NCI-H460 (cell line): ENCODE data around the gene ACSL5. TPM values are rescaled to one million over a fixed set of nuclear protein-coding genes. Genes with fewer than 3 reads are reported as not detected.
"Not testable (repeated sequence)": the region's sequence is repeated elsewhere in the genome, so short reads cannot be mapped to it uniquely, and the experiment has no call there.

ENCODE experiments used
- DNase-seq: peaks from one replicate; pipeline ENCODE4 v3.0.0-alpha.2; 2016; ENCODE audit warnings: low read depth; ENCODE audit errors: extremely low read depth
- total RNA-seq: library from RNA; depleted of rRNA; stranded (reverse); fragments of >200 nt; shearing (Covaris generic); gene quantifications from 2 replicates; pipeline ENCODE4 v1.2.3, GENCODE V29; 2014

Gene ACSL5
- total RNA-seq, 1 experiment from 2014 or later: not detected

DNA sequence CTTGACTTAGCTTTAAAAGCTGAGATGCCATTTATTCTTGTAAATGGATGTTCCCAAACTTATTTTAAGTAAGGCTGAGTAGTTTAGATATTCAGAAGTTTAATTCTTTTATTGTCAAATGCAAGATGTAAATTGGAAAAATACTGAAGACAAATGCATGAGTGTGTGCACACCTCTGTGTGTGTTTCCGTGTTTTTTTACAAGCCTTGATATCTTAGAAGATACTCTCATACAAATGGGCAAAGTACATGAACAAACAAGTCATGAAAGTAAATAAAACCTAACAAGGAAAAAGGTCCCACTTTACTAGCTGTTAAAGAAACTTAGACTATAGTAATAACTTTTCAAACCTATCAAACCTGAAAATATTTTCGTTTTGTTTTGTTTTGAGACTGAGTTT is 29.0 kb downstream of the ACSL5 start:
- no peak for DNase-seq

DNA sequence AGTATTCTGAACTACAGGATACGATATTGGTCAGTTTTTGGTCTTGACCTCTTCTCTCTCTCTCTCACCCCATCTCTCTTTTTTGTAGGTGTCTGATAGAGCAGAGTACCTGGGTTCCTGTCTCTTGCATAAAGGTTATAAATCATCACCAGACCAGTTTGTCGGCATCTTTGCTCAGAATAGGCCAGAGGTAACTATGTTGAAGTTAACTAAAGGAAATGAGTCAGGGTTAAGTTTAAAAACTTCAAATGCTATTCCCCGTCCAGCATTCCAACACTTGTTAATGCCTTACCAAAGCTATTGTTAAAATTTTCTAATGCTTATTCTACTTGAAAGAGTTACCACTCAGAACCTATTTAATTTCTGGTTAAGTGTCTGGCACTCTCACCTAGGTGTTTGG is 30.7 kb downstream of the ACSL5 start:
- DNase-seq: no peak

DNA sequence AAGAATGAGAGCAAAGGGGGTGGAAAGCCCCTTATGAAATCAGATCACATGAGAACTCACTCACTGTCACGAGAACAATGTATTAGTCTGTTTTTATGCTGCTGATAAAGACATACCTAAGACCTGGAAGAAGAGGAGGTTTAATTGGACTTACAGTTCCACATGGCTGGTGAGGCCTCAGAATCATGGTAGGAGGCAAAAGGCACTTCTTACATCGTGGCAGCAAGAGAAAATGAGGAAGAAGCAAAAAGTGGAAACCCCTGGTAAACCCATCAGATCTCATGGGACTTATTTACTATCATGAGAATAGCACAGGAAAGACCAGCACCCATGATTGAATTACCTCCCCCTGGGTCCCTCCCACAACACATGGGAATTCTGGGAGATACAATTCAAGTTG is 32.9 kb downstream of the ACSL5 start:
- not testable (repeated sequence) for DNase-seq

DNA sequence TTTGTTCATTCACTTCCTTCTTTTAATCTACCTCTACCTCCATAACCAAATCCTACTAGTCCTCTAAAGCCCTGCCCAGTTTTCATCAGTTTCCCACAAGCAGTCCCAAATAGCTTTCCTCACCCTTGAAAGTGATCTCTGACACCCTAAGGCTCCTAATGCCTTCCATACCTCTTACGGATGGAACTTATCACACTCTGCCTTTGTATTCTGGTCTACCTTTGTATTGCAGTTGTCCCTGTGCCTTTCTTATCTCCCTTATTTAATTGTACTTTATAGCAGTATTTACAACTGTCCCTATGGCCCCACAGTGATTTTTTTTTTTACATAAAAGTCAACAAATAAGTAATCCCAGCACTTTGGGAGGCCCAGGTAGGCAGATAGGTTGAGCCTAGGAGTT is 33.8 kb downstream of the ACSL5 start:
- DNase-seq: no peak

DNA sequence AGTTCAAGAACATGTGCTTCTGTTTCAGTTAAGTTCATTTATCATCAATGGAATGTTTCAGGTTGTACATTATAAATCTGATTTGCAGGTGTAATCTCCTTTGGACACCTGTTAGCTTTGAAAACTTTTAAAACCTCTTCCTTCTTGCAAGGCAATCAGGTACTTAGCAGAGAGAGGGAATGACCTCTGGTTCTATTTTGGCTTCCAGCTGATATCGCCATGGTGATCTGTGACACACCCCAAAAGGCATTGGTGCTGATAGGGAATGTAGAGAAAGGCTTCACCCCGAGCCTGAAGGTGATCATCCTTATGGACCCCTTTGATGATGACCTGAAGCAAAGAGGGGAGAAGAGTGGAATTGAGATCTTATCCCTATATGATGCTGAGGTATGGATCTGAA is 35.4 kb downstream of the ACSL5 start:
- no peak for DNase-seq

DNA sequence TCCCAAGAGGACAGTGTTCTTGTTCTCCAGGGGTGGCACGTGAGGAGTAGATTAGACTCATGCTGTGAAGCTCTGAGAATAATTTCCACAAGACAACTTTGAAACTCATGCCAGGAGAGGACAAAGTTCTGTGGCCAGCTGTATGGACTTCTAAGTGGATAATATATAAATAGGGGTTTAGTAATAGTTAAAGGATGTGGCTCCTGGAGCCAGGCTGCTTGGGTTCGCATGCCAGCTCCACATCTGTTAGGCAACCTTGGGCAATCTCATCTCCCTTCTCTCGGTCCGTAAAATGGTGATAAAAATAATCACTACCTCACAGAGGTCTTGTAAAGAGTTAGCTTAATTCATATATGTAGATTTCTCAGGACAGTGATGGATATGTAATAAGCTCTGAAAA is 35.8 kb downstream of the ACSL5 start:
- no peak for DNase-seq

DNA sequence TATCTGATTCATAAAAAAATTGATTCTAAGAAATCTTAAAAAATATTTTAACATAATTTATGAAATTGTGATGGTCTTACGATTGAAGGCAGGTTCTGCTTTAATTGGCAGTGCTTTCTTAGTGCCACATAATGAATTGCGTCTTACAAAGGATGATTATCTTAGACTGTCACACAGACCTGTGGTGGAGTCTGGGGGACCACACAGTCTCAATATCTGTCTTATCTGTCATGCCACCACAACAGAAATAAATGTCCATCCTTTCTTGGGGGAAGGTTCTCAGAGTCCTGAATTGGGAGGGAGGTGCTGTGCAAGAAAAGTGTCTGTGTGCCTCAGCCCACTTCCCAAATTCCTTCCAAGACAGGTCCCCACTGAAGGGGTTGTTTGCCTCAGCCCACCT is 38.8 kb downstream of the ACSL5 start:
- no peak for DNase-seq

DNA sequence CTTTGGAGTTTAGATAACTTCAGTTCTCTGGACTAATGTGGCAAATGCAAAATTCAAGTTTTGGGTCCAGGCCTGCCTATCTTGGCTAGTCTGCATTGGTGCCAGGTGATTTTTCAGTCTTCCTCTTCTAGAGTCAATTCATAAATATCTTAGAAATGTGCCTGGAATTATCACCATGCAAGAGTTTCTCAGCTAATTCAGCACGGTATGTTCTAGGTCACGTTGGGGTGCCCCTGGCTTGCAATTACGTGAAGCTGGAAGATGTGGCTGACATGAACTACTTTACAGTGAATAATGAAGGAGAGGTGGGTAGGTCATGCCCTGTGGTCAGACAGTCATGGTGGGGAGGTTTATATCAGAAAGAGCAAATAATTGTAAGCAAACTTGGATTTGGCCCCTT is 47.8 kb downstream of the ACSL5 start:
- DNase-seq: no peak

DNA sequence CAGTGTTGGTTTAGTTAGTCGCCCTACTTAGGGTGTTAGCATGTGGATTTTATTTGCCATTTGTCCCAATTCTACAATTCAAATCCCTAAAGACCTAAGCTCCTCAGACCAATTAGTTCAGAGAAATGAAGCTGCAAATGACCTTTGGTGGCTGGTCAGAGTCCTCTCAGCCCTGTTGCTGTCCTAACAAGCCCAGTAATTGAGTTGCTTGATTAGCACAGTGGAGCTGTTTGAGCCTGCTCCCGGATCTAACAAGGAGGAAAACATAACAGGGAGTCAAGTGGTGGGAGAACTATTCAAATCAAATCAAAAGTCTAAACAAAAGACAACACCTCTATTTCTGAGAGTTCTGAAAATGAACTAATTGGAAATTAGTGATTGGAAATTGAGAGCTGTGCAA is 50.7 kb downstream of the ACSL5 start:
- DNase-seq: no peak

DNA sequence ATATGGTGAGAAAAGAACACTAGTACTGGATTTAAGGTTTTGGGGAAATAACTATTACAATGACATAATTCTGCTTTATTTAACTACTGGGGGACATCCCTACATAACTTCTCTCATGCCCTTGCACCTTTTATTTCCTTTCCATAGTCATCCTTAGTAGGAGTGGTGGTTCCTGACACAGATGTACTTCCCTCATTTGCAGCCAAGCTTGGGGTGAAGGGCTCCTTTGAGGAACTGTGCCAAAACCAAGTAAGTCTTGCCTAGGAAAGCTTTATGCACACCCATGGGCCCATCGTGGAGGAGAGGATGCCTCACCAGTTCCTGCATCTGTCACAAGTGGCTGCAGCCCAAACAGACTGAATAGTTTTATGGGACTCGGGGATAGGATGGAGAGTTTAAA is 52.2 kb downstream of the ACSL5 start:
- no peak for DNase-seq

DNA sequence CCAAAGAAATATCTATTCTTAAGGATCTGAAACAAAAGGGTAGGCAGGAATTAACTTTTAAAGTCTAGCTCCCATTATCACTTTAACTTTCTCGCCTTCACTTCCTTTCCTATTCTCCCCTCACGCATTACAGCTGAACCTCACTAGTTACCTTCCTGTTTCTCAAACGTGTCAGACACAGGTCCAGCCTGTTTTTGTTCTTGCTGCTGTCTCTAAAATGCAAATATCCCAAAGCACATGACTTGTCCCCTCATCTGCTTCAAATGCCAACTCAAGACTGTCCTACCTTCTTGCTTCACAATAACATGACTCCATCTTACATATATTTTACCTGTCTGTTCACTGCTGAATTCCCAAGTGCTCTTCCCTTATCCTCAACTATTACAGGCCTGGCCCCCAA is 55.2 kb downstream of the ACSL5 start:
- no peak for DNase-seq

DNA sequence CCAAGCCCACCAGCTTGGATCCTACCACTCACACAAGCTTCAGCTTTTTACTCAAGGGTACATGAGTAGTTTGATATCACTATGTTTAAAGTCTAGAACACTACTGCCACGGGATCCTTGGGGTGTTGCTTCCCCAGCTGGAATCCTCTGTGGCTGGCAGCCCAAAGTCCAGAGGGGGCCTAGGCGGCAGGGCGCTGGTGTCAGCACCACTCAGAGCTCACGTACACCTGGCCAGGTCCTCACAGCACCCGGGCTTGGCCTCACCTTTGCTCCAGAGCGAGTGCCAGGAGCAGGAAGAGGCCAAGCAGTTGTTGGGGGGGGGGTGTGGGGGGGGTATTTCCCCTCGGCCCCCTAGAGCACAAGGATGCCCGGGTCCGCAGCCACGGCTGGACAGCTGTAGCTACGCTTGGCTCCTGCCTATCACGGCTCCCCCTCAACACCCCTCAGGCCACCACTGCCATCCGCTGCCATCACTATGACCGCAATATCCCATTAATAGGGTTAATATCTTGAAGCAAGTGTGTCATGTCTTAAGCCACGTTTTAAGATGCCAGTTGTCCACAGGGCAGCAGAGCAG is 55.8 kb downstream of the ACSL5 start:
- DNase-seq: no peak

DNA sequence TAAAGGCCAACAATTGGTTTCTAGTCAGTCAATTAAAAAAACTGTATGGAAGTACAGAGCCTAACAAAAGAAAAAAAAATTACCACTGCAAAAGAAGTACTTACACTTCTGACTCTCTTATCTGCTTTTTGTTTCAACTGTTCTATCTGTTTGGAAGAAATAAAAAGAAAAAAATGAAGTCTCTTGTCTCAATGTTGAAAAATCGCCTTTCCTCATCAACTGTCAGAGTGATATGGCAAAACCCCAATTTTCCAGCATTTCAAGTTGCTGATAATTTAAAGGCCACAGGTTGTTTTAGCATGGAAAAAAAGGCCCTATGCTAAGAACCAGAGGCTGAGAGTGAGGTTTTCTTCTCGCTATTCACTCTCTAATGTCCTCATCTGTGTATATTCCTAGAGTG is 59.2 kb downstream of the ACSL5 start:
- no peak for DNase-seq

DNA sequence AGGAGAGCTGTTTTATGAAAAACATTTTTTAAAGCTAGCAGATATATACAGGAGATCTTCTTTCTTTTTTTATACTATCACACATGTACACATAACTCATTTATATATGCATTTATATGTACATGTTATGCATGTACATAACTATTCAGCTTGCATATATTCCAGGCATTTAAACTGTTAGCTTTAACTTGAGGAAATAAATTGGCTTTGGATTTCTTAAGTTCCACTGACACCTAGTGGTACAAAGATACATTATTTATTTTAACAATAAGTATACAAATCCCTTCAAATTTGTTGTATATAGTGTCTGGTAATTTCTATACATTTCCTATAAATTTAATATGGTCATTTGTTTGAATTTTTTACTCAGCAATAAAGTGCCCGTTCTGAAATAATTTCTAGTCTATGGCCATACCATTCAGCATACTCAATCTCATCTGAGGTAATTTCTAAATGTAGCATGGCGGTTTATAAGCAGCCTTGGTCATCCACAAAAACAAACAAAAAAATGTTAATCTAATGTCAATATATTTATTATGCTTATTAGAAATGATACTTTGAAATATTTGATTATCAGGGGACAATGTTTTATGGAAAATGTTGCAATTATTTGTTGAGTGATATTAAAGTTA is 61.2 kb downstream of the ACSL5 start:
- DNase-seq: peak; percentile 29

DNA sequence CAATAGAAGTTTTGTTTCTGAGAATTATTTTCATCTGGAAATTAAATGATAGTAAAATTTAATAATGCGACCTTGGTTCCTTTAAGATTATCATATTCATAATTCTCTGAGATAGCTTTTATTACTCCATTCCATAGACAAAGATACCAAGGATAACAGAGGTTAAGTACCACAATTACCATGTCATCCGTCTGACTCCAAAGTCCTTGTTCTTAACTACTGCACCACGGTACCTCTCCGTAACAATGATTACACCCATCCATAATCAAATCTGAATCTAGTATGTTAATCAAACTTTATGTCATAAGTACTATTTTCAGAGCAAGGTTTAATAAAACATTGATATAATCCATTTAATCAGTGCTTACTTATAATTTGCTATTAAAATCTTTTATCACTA is 64.4 kb downstream of the ACSL5 start:
- no peak for DNase-seq

DNA sequence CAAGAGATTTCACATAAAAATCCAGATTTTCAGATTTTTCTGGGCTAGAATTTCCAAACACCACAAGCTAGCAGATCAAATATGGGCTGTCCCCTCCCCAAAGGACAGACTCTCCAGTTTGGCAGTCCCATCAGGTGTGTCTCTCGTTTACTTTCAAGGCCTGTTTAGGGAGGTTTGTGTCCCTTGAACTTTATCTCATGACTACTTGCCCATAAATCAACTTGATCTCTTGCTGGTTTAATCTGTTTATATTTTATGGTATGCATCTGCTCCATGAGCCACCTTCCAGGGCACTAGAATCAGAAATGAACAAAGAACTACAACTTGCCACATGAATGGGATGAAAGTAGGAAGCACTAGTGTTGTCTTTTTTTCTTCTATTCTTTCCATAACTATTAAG is 67.6 kb downstream of the ACSL5 start:
- no peak for DNase-seq

DNA sequence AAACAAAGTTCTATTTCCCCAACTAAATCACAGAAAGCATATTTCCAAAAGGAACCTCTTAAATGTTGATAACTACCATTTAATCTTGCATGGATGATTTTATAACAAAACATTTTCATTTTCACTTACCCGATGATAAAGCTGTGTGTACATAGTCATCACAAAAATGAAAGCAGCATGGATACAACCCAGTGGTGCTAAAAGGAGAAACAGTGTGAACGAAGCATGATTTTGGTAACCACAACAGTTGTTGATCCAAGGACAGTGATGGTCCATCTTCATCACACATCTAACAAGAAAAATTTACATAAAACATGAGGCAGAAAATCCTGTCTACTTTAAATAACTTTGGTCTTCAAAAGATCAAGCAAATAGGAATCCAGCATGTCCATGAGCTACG is 68.1 kb downstream of the ACSL5 start:
- no peak for DNase-seq

DNA sequence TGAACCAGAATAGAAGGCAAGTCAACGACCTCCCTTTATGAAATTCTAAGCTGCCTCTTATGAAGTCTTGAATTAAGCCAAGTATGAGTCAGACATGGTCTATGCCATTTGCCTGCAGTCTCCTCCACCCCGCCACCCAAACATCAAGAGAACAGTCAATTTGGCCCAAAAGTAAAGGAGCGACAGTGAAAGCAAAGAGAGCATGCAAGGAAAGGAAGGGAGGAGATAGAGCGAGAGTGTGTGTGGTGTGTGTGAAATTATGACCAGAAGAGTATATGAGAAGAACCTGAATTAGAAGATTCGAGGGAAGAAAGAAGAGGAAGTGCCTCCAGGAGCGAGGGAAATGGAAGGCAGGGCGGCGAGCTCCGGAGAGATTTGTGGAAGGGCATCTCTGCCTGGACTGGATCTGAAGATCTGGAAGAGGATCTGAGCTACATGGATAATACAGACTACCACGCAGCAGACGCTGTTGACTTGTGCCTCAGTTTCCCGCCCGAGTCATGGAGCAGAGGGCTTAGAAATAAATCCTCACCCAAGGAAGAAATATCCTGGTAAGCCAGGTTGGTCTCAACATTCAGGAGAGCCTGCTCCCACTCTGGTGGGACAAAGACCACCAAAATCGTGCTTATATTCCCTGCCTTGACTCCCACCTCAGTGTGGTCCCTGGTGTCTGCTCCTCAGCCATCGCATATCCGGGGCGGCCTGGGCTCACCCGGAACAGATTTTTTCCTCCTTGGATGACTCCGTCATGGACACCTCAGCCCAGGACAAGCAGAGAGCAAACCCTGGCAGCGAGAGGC is 72.3 kb downstream of the ACSL5 start:
- DNase-seq: no peak

DNA sequence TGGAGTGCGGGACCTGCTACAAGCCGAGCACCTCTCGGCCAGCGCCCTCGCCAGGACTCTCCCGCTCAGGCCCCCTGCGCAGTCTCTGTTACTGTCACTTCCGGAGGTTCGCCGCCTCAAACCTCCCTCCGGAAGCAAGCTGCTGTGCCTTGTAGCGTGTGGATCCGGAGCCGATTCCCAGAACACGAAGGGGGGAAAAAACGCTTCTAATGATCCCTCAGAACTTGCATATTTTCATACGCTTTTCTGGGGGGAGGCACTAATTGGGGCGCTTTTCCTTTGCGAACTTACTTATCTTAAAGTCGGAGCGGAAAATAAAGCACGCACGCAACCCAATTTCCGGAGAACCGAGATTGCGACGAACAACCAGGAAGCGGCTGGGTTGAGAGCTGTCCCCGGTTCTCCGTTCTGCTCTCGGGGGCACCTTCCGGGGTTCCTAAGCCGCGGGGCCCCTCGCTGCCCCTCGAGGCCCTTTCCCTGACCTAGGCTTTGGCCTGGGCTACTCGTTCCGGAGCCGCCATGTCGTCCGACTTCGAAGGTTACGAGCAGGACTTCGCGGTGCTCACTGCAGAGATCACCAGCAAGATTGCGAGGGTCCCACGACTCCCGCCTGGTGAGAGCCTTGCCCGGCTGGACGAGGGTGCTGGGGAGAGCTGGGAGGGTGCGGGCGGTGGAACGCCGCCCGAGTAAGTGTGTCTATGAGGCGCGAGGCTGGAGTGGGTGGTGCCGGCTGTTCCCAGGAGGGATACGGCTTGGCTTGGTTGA is 73.1 kb downstream of the ACSL5 start, which contains the start of the genes VTI1A and ZDHHC6:
VTI1A (plus strand) TSS at position 361 of the 765 bp plus-strand sequence; CDS start at position 520, 159 bp downstream.
ZDHHC6 (minus strand) TSS at position 60 of the 765 bp plus-strand sequence. CDS start 1,478 bp downstream, outside the sequence.
- peak; percentile 73 for DNase-seq

DNA sequence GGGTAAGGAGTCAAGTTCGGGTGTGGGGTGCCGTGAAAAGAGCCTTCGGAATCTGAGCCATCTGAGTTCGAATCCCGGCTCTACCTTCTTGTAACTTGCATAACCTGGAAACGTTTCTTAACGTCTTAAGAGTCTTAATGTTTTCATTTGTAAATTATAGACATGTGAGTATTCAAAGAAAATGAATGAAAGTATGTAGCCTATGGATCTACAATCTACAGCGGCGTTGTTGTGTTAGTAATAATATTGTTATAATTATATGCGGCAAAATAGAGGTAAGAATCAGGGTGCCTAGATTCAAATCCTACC is 73.7 kb downstream of the ACSL5 start:
- DNase-seq: no peak

DNA sequence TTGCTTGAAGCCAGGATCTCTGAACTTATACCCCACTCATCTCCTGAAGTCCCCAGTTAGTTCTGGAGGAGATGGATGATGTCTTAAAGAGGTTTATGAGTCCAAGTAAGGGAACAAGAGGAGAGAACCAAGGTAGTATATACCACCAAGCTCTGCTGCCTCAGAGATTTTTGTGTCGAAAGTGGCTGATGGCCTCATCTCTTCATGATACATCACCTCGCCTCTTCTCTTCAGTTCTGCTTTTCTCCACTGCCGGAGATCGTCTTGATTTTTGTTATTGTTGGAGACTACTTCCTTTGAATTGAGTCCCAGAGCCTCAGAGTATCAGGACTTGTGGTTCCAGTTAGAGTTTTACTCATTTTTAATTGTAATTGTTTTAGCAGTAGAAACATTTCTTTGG is 75.0 kb downstream of the ACSL5 start:
- DNase-seq: no peak
